LHCN-M2 (cell line): ENCODE measurements around the gene MARS1. TPM values are rescaled to one million over a fixed set of nuclear protein-coding genes. Genes with fewer than 3 reads are reported as not detected.

Experiments used
- DNase-seq: peaks from one replicate; pipeline ENCODE4 v3.0.0-alpha.2; 2012; ENCODE audit warnings: low read depth
- total RNA-seq: library from RNA; depleted of rRNA; stranded (reverse); fragments of >200 nt; gene quantifications from 2 replicates; pipeline ENCODE4 v1.2.3, GENCODE V29; 2014

MARS1 gene
- total RNA-seq, 1 experiment from 2014 or later = 80.1 TPM

- DNase-seq = no peak
Measured at GRCh38 chr12:57528176-57528575, 40.3 kb downstream of the MARS1 start.

- no peak for DNase-seq
Measured at GRCh38 chr12:57528831-57529555, 41.1 kb downstream of the MARS1 start.

- DNase-seq = no peak
Measured at GRCh38 chr12:57529831-57530230, 42.0 kb downstream of the MARS1 start.

GRCh38 chr12:57530396-57531142 lies 42.7 kb downstream of the MARS1 start:
- no peak for DNase-seq

GRCh38 chr12:57531836-57532235 lies 44.0 kb downstream of the MARS1 start:
- no peak for DNase-seq

GRCh38 chr12:57533108-57533507 lies 45.2 kb downstream of the MARS1 start:
- DNase-seq = no peak

GRCh38 chr12:57534250-57534649 lies 46.4 kb downstream of the MARS1 start:
- no peak for DNase-seq

- DNase-seq = no peak
Measured at GRCh38 chr12:57534991-57535543, 47.2 kb downstream of the MARS1 start.

GRCh38 chr12:57535764-57536596 lies 48.1 kb downstream of the MARS1 start:
- DNase-seq = no peak

- no peak for DNase-seq
Measured at GRCh38 chr12:57536597-57536942, 48.7 kb downstream of the MARS1 start.

GRCh38 chr12:57539134-57539768 lies 51.4 kb downstream of the MARS1 start:
- no peak for DNase-seq

- no peak for DNase-seq
Measured at GRCh38 chr12:57541001-57541400, 53.1 kb downstream of the MARS1 start.

- no peak for DNase-seq
Measured at GRCh38 chr12:57541717-57542116, 53.8 kb downstream of the MARS1 start.

GRCh38 chr12:57543581-57543980 lies 55.7 kb downstream of the MARS1 start:
- DNase-seq = no peak

- no peak for DNase-seq
Measured at GRCh38 chr12:57545809-57546437, 58.1 kb downstream of the MARS1 start.

GRCh38 chr12:57546438-57547287 lies 58.8 kb downstream of the MARS1 start, which contains the start of gene DCTN2:
DCTN2 (minus strand) TSS chr12:57547192; CDS start chr12:57547063, 129 bp downstream.
- DNase-seq = peak; percentile 97

GRCh38 chr12:57547288-57548012 lies 59.6 kb downstream of the MARS1 start:
- DNase-seq = no peak

GRCh38 chr12:57548013-57548315 lies 60.1 kb downstream of the MARS1 start:
- no peak for DNase-seq

- DNase-seq = no peak
Measured at GRCh38 chr12:57548488-57548887, 60.6 kb downstream of the MARS1 start.
